Breast epithelium (tissue), 4 donors: ENCODE data around the gene DLGAP3. TPM values are rescaled to one million over a fixed set of nuclear protein-coding genes. Genes with fewer than 3 reads are reported as not detected.

ENCODE experiments used
- DNase-seq, 2 donors: peaks; one replicate each; pipeline ENCODE4 v3.0.0-alpha.2; 2019; ENCODE audit warnings: low spot score in 2 of 2
- H3K27ac ChIP-seq, 2 donors: fragments of 200-600 bp; sonication (generic) in 1 of 2; one replicate each; pipeline ENCODE4 v1.5.1; 2016 to 2019; ENCODE audit warnings: mild to moderate bottlenecking in 1 of 2
- H3K27me3 ChIP-seq, 2 donors: fragments of 200-600 bp; sonication (generic) in 1 of 2; one replicate each; pipeline versions ENCODE4 v1.5.1 to v1.6.0; 2017 to 2019; ENCODE audit warnings: control low read depth in 1 of 2, mild to moderate bottlenecking in 1 of 2
- H3K36me3 ChIP-seq: fragments of 200-600 bp; one replicate; pipeline ENCODE4 v1.5.1; 2019
- H3K4me1 ChIP-seq, 2 donors: fragments of 200-600 bp; sonication (generic); one replicate each; pipeline ENCODE4 v1.5.1; 2016 to 2019; ENCODE audit warnings: control low read depth in 1 of 2
- H3K4me3 ChIP-seq, 3 donors: fragments of 200-600 bp; sonication (generic); 1 replicate in 2 of 3; 2 replicates in 1 of 3; pipeline ENCODE4 v1.5.1; 2016 to 2019; ENCODE audit warnings: mild to moderate bottlenecking in 3 of 3, moderate library complexity in 2 of 3
- H3K9me3 ChIP-seq, 2 donors: fragments of 200-600 bp; sonication (generic) in 1 of 2; one replicate each; pipeline ENCODE4 v1.5.1; 2016 to 2019; ENCODE audit warnings: control low read depth in 1 of 2
- CTCF ChIP-seq, 3 donors: fragments of 450-650 bp; IDR thresholded peaks; one replicate each; pipeline ENCODE4 v1.5.1; 2016 to 2017; ENCODE audit warnings: antibody characterized with exemption in 3 of 3, mild to moderate bottlenecking in 3 of 3, moderate library complexity in 3 of 3
- POLR2A ChIP-seq: fragments of 450-650 bp; IDR thresholded peaks from one replicate; pipeline ENCODE4 v1.6.1; 2016; ENCODE audit warnings: antibody characterized with exemption, mild to moderate bottlenecking, moderate library complexity
- POLR2AphosphoS5 ChIP-seq, 3 donors: sonication (generic); formaldehyde crosslinking; IDR thresholded peaks; one replicate each; pipeline ENCODE4 v1.6.1; 2017; ENCODE audit warnings: antibody characterized with exemption in 3 of 3
- intact Hi-C: fragments of 100-400 bp; cut with DNase I; formaldehyde crosslinking; loops from one replicate; pipeline ENCODE4 v1.15.1; 2023; ENCODE audit warnings: low total_unique reads
- total RNA-seq, 3 donors: library from RNA; depleted of rRNA; stranded (reverse); fragments of >200 nt; gene quantifications; one replicate each; pipeline ENCODE4 v1.1.0, GENCODE V29; 2016

DLGAP3 gene
- total RNA-seq, 3 donors from 2014 or later, result 0.15 to 0.33 (median 0.16) TPM

GRCh38 chr1:34851431-34852105 lies 77.9 kb downstream of the DLGAP3 start:
- H3K4me3 ChIP-seq, result peak overlapping the region in 1 of 3 donors; percentile 16
- TF ChIP-seq CTCF (IDR thresholded peaks at IDR 0.05) (no peak), POLR2A (no peak), POLR2AphosphoS5 (IDR thresholded peaks at IDR 0.05) (no peak)
- H3K27me3 ChIP-seq, result no peaks in the 10 kb centered on the region
- no peaks in the 10 kb centered on the region for H3K36me3 ChIP-seq
- intact Hi-C loops, result loop anchor here (1.0 to 10.0 kb wide), 2 partner anchors 34 to 57 kb away; partner anchors contain the start of gene GJA4
- H3K27ac ChIP-seq, result peak overlapping the region in 1 of 2 donors; percentile 71
- no peaks in the 10 kb centered on the region for H3K9me3 ChIP-seq
- peak in 1 of 2 donors; percentile 73 for DNase-seq
- H3K4me1 ChIP-seq, result no peaks in the 10 kb centered on the region

- intact Hi-C loops, result loop anchor here (10.0 kb wide), 1 partner anchor 56 kb away; the partner anchor contains the start of gene GJA4
- no peak overlapping the region for H3K27ac ChIP-seq
- H3K36me3 ChIP-seq, result no peaks in the 10 kb centered on the region
- no peak for DNase-seq
- H3K4me1 ChIP-seq, result no peaks in the 10 kb centered on the region
- no peaks in the 10 kb centered on the region for H3K27me3 ChIP-seq
- no peak for TF ChIP-seq POLR2A
- no peak for TF ChIP-seq CTCF (IDR thresholded peaks at IDR 0.05)
- TF ChIP-seq POLR2AphosphoS5 (IDR thresholded peaks at IDR 0.05), result no peak
- no peaks in the 10 kb centered on the region for H3K9me3 ChIP-seq
- H3K4me3 ChIP-seq, result no peak overlapping the region
These were observed 79.1 kb downstream of the DLGAP3 start for GRCh38 chr1:34850382-34850781.

- Histone ChIP-seq H3K4me3 (no peak overlapping the region), H3K4me1 (no peaks in the 10 kb centered on the region), H3K9me3 (no peaks in the 10 kb centered on the region), H3K36me3 (no peaks in the 10 kb centered on the region), H3K27me3 (no peaks in the 10 kb centered on the region), H3K27ac (no peak overlapping the region)
- DNase-seq, result no peak
- intact Hi-C loops, result no loop called here
- no peak for TF ChIP-seq POLR2AphosphoS5 (IDR thresholded peaks at IDR 0.05)
- no peak for TF ChIP-seq POLR2A
- no peak for TF ChIP-seq CTCF (IDR thresholded peaks at IDR 0.05)
These were observed 82.4 kb downstream of the DLGAP3 start for GRCh38 chr1:34847094-34847493.

- TF ChIP-seq POLR2A (no peak), CTCF (IDR thresholded peaks at IDR 0.05) (no peak), POLR2AphosphoS5 (IDR thresholded peaks at IDR 0.05) (no peak)
These were observed 83.2 kb downstream of the DLGAP3 start for GRCh38 chr1:34846265-34846664.

GRCh38 chr1:34845131-34845901 lies 84.1 kb downstream of the DLGAP3 start:
- Histone ChIP-seq H3K27ac (peak overlapping the region in 1 of 2 donors; percentile 50), H3K4me3 (no peak overlapping the region), H3K4me1 (no peaks in the 10 kb centered on the region), H3K27me3 (no peaks in the 10 kb centered on the region), H3K9me3 (no peaks in the 10 kb centered on the region), H3K36me3 (no peaks in the 10 kb centered on the region)
- intact Hi-C loops, result no loop called here
- TF ChIP-seq POLR2A (no peak), POLR2AphosphoS5 (IDR thresholded peaks at IDR 0.05) (no peak), CTCF (IDR thresholded peaks at IDR 0.05) (no peak)
- DNase-seq, result no peak

More at GRCh38 chr1:34846265-34846664, 83.2 kb downstream of the DLGAP3 start:
- Histone ChIP-seq H3K9me3 (no peaks in the 10 kb centered on the region), H3K36me3 (no peaks in the 10 kb centered on the region), H3K4me3 (no peak overlapping the region), H3K4me1 (no peaks in the 10 kb centered on the region), H3K27me3 (no peaks in the 10 kb centered on the region), H3K27ac (no peak overlapping the region)
- no peak for DNase-seq
- intact Hi-C loops, result no loop called here
